Astrocyte (in vitro differentiated cells and primary cell): ENCODE data around the gene BICC1. TPM values are rescaled to one million over a fixed set of nuclear protein-coding genes. Genes with fewer than 3 reads are reported as not detected.

Experiments
- DNase-seq: peaks from one replicate; pipeline ENCODE4 v3.0.0-alpha.2; 2010; ENCODE audit warnings: low read depth
- FAIRE-seq: peaks from 2 replicates; lab custom pipeline; 2011; peaks lifted over from hg19 to GRCh38; lab: Jason Lieb, UNC
- H2AFZ ChIP-seq: 2 replicates; pipeline ENCODE4 v1.6.0; 2012; ENCODE audit warnings: low read depth, low read length, inconsistent platforms
- H3K27ac ChIP-seq: 2 replicates; pipeline ENCODE4 v1.5.1; 2011; ENCODE audit warnings: low read depth, low read length, inconsistent platforms
- H3K27me3 ChIP-seq: 2 replicates; pipeline ENCODE4 v1.6.0; 2011; ENCODE audit warnings: low read length, inconsistent platforms; ENCODE audit not compliant: insufficient read depth
- H3K36me3 ChIP-seq: 2 replicates; pipeline ENCODE4 v1.5.1; 2011; ENCODE audit warnings: low read length, inconsistent platforms; ENCODE audit not compliant: insufficient read depth
- H3K4me1 ChIP-seq: 2 replicates; pipeline ENCODE4 v1.5.1; 2011; ENCODE audit warnings: low read length, inconsistent platforms; ENCODE audit not compliant: insufficient read depth
- H3K4me2 ChIP-seq: 2 replicates; pipeline ENCODE4 v1.6.0; 2012; ENCODE audit warnings: low read length, inconsistent platforms
- H3K4me3 ChIP-seq: 2 replicates; pipeline ENCODE4 v1.5.1; 2011; ENCODE audit warnings: low read depth, mild to moderate bottlenecking, low read length, inconsistent platforms; ENCODE audit not compliant: insufficient read depth
- H3K79me2 ChIP-seq: 2 replicates; pipeline ENCODE4 v1.6.0; 2012; ENCODE audit warnings: mild to moderate bottlenecking, low read length, inconsistent platforms; ENCODE audit not compliant: insufficient read depth
- H3K9ac ChIP-seq: 2 replicates; pipeline ENCODE4 v1.6.0; 2012; ENCODE audit warnings: mild to moderate bottlenecking, low read length, inconsistent platforms
- H3K9me3 ChIP-seq: 2 replicates; pipeline ENCODE4 v1.5.1; 2012; ENCODE audit warnings: low read depth, mild to moderate bottlenecking, low read length, inconsistent platforms; ENCODE audit not compliant: insufficient read depth
- H4K20me1 ChIP-seq: 2 replicates; pipeline ENCODE4 v1.6.0; 2012; ENCODE audit warnings: low read length, inconsistent platforms; ENCODE audit not compliant: insufficient read depth
- H3K27ac Mint-ChIP-seq: one replicate; pipeline ENCODE4 v1.8.0; 2021; ENCODE audit warnings: mild to moderate bottlenecking, mixed read lengths; ENCODE audit not compliant: unreplicated experiment
- H3K27me3 Mint-ChIP-seq: one replicate; pipeline ENCODE4 v1.8.0; 2021; ENCODE audit warnings: low read depth, mixed read lengths; ENCODE audit not compliant: unreplicated experiment
- H3K36me3 Mint-ChIP-seq: one replicate; pipeline ENCODE4 v1.8.0; 2021; ENCODE audit warnings: low read depth, mixed read lengths; ENCODE audit not compliant: unreplicated experiment
- H3K4me1 Mint-ChIP-seq: one replicate; pipeline ENCODE4 v1.8.0; 2021; ENCODE audit warnings: low read depth, mixed read lengths; ENCODE audit not compliant: unreplicated experiment
- H3K4me3 Mint-ChIP-seq: one replicate; pipeline ENCODE4 v1.8.0; 2021; ENCODE audit warnings: mild to moderate bottlenecking, moderate library complexity, mixed read lengths; ENCODE audit not compliant: unreplicated experiment
- H3K9me3 Mint-ChIP-seq: one replicate; pipeline ENCODE4 v1.8.0; 2021; ENCODE audit warnings: mild to moderate bottlenecking, mixed read lengths; ENCODE audit not compliant: unreplicated experiment
- EZH2 ChIP-seq: IDR thresholded peaks from 2 replicates; pipeline ENCODE4 v1.6.1; 2012; ENCODE audit warnings: mild to moderate bottlenecking, low read length, inconsistent platforms; ENCODE audit not compliant: insufficient read depth
- total RNA-seq: library from RNA; stranded (reverse); gene quantifications from 2 replicates; pipeline ENCODE4 v1.2.1, GENCODE V29; 2021
- TF ChIP-seq, protein P1 (sequence below): IDR thresholded peaks from 2 replicates; pipeline ENCODE4 v1.5.1; 2011; ENCODE audit warnings: low read depth, mild to moderate bottlenecking, inconsistent platforms, low read length, moderate library complexity; ENCODE audit not compliant: insufficient read depth

BICC1 gene
- total RNA-seq, 1 donor from 2014 or later: 23.0 TPM

DNA sequence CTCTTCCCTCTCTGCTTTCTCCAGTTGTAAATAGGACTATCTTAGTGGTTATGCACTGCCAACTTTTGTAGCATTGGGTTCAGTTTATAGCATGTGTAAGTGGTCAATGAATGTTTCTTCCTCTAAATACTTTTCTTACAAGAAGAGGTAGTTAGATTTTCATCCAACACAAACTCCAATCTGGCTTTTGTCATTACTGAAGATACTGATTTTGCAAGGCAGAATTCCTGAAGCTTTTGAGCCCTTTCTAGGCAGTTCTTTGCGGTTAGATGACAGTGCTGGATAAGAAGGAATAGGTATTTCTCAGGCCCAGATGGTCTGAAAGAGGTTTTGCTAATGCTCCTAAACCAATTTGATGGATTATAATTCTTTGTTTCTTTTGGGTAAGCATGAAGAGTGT is 60.5 kb downstream of the BICC1 start:
- Histone ChIP-seq H3K27ac (no peak overlapping the region), H3K4me2 (no peak overlapping the region), H2AFZ (no peak overlapping the region), H3K4me3 (no peak overlapping the region), H4K20me1 (peaks cover 76% of the 10 kb centered on the region), H3K27me3 (no peaks in the 10 kb centered on the region), H3K4me1 (peaks cover 5% of the 10 kb centered on the region), H3K9me3 (no peaks in the 10 kb centered on the region), H3K36me3 (no peaks in the 10 kb centered on the region), H3K79me2 (peaks cover 91% of the 10 kb centered on the region), H3K9ac (no peak overlapping the region)
- no peak for TF ChIP-seq EZH2
- TF ChIP-seq, protein P1, sequence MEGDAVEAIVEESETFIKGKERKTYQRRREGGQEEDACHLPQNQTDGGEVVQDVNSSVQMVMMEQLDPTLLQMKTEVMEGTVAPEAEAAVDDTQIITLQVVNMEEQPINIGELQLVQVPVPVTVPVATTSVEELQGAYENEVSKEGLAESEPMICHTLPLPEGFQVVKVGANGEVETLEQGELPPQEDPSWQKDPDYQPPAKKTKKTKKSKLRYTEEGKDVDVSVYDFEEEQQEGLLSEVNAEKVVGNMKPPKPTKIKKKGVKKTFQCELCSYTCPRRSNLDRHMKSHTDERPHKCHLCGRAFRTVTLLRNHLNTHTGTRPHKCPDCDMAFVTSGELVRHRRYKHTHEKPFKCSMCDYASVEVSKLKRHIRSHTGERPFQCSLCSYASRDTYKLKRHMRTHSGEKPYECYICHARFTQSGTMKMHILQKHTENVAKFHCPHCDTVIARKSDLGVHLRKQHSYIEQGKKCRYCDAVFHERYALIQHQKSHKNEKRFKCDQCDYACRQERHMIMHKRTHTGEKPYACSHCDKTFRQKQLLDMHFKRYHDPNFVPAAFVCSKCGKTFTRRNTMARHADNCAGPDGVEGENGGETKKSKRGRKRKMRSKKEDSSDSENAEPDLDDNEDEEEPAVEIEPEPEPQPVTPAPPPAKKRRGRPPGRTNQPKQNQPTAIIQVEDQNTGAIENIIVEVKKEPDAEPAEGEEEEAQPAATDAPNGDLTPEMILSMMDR: no peak
- peaks cover 1% of the 10 kb centered on the region for H3K4me1 Mint-ChIP-seq
- H3K27ac Mint-ChIP-seq: no peak overlapping the region
- DNase-seq (no peak), FAIRE-seq (peak; percentile 17)
- no peak overlapping the region for H3K4me3 Mint-ChIP-seq
- H3K9me3 Mint-ChIP-seq: peaks cover 13% of the 10 kb centered on the region
- peaks cover 22% of the 10 kb centered on the region for H3K36me3 Mint-ChIP-seq
- no peaks in the 10 kb centered on the region for H3K27me3 Mint-ChIP-seq

DNA sequence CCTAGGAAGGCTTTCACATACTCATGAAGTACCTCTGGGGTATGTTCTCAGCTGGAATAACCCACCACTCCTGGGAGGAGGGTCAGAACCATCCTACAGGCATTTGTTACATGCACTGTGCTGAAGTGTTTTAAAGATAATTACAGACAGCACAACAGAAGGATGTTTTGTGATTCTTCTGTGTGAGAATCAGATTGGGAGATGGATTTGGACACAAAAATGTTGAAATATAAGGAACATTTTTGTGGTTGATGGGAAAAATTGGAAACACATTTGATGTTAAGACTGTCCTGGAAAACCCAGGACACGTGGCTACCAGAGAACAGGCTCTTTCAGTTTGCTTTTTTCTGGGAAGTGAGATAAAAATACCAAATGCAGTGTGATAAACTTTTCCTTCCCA is 61.4 kb downstream of the BICC1 start:
- Mint-ChIP-seq H3K9me3 (peaks cover 13% of the 10 kb centered on the region), H3K27me3 (no peaks in the 10 kb centered on the region), H3K27ac (no peak overlapping the region), H3K36me3 (peaks cover 14% of the 10 kb centered on the region), H3K4me1 (peaks cover 1% of the 10 kb centered on the region), H3K4me3 (no peak overlapping the region)
- TF ChIP-seq, protein P1: no peak
- TF ChIP-seq EZH2: no peak
- H2AFZ ChIP-seq: no peak overlapping the region
- no peak overlapping the region for H3K4me3 ChIP-seq
- DNase-seq (no peak), FAIRE-seq (peak; percentile 23)
- H3K9ac ChIP-seq: no peak overlapping the region
- no peaks in the 10 kb centered on the region for H3K27me3 ChIP-seq
- H3K27ac ChIP-seq: no peak overlapping the region
- H3K4me2 ChIP-seq: no peak overlapping the region
- peaks cover 78% of the 10 kb centered on the region for H4K20me1 ChIP-seq
- H3K79me2 ChIP-seq: peaks cover 92% of the 10 kb centered on the region
- no peaks in the 10 kb centered on the region for H3K36me3 ChIP-seq
- no peaks in the 10 kb centered on the region for H3K9me3 ChIP-seq
- H3K4me1 ChIP-seq: peaks cover 4% of the 10 kb centered on the region

DNA sequence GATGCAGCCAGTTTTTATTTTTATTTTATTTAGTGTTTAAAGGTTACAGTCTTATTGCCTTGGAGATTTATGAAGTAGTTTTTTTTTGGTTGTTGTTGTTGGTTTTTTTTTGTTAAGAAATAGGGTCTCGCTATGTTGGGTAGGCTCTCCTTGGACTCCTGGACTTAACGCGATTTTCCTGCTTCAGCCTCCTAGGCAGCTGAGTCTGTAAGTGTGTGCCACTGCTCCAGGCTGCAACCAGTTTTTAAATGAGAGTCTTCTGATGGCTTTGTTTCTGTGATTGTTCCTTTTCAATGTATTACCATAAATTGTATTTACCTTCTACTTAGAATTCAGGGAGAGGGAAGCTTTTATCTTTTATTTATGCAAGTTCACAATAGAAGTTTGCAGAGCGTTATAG is 62.8 kb downstream of the BICC1 start:
- H4K20me1 ChIP-seq: peaks cover 79% of the 10 kb centered on the region
- H3K27me3 Mint-ChIP-seq: no peaks in the 10 kb centered on the region
- no peak overlapping the region for H3K9ac ChIP-seq
- H2AFZ ChIP-seq: no peak overlapping the region
- peaks cover 4% of the 10 kb centered on the region for H3K4me1 Mint-ChIP-seq
- peaks cover 3% of the 10 kb centered on the region for H3K9me3 Mint-ChIP-seq
- H3K36me3 Mint-ChIP-seq: peaks cover 4% of the 10 kb centered on the region
- no peak overlapping the region for H3K4me3 Mint-ChIP-seq
- no peak overlapping the region for H3K4me3 ChIP-seq
- H3K27me3 ChIP-seq: no peaks in the 10 kb centered on the region
- H3K27ac ChIP-seq: no peak overlapping the region
- no peaks in the 10 kb centered on the region for H3K9me3 ChIP-seq
- H3K4me2 ChIP-seq: no peak overlapping the region
- H3K27ac Mint-ChIP-seq: no peak overlapping the region
- H3K4me1 ChIP-seq: peaks cover 4% of the 10 kb centered on the region
- H3K79me2 ChIP-seq: peaks cover 94% of the 10 kb centered on the region
- H3K36me3 ChIP-seq: no peaks in the 10 kb centered on the region
- no peak for DNase-seq
- no peak for FAIRE-seq
- TF ChIP-seq, protein P1: no peak
- no peak for TF ChIP-seq EZH2
